Activated T-helper 1 cell treated with anti-CD3 and anti-CD28 coated beads, Interleukin-12 subunit alpha, Interleukin-12 subunit beta, Interleukin-2, Interleukin-4 antibody, amounts not matched to agents 30 ng/mL and 10 ng/mL and 1 ng/mL, durations not matched to agents 14 hours and 24 hours and 36 hours (primary cell): ENCODE data around the gene TK1. TPM values are rescaled to one million over a fixed set of nuclear protein-coding genes. Genes with fewer than 3 reads are reported as not detected.
A peak's percentile ranks its signal among the peaks of the same experiment; 100 is the strongest.

Experiments used
- DNase-seq: peaks from one replicate; pipeline ENCODE4 v3.0.0; 2021; ENCODE audit warnings: low spot score
- H3K27ac Mint-ChIP-seq: one replicate; pipeline ENCODE4 v1.8.0; 2021; ENCODE audit warnings: mild to moderate bottlenecking, mixed read lengths
- H3K27me3 Mint-ChIP-seq: one replicate; pipeline ENCODE4 v1.8.0; 2022; ENCODE audit warnings: mild to moderate bottlenecking, moderate library complexity, mixed read lengths; ENCODE audit not compliant: insufficient read depth
- H3K36me3 Mint-ChIP-seq: one replicate; pipeline ENCODE4 v1.8.0; 2021; ENCODE audit warnings: low read depth, mixed read lengths
- H3K4me1 Mint-ChIP-seq: one replicate; pipeline ENCODE4 v1.8.0; 2021; ENCODE audit warnings: low read depth, mixed read lengths
- H3K4me3 Mint-ChIP-seq: one replicate; pipeline ENCODE4 v1.8.0; 2021; ENCODE audit warnings: mild to moderate bottlenecking, moderate library complexity, mixed read lengths
- H3K9me3 Mint-ChIP-seq: one replicate; pipeline ENCODE4 v1.8.0; 2021; ENCODE audit warnings: mixed read lengths
- intact Hi-C: fragments of 100-400 bp; cut with micrococcal nuclease; formaldehyde crosslinking; loops from one replicate; pipeline ENCODE4 v1.15.1; 2024
- total RNA-seq: library from RNA; stranded (reverse); gene quantifications from 2 replicates; pipeline ENCODE4 v1.2.3, GENCODE V29; 2022

TK1 gene
- total RNA-seq, 1 donor from 2014 or later: 66.8 TPM

GRCh38 chr17:78130437-78131101 is 56.3 kb downstream of the TK1 start, which contains the start of gene TMC8:
Gene TMC8, plus strand, starts transcription at chr17:78130771. Its CDS starts 818 bp downstream, at chr17:78131589.
- H3K9me3 Mint-ChIP-seq: no peaks in the 10 kb centered on the region
- peaks cover 32% of the 10 kb centered on the region for H3K36me3 Mint-ChIP-seq
- peak; percentile 79 for DNase-seq
- peak within 1 kb of the TSS; percentile 98 for H3K4me3 Mint-ChIP-seq
- intact Hi-C loops: loop anchor here (1.0 to 5.0 kb wide), 7 partner anchors 10 to 1403 kb away; partner anchors contain the start of genes JMJD6, METTL23 and TNRC6C
- H3K27ac Mint-ChIP-seq: peak within 1 kb of the TSS; percentile 99
- no peaks in the 10 kb centered on the region for H3K27me3 Mint-ChIP-seq
- peaks cover 57% of the 10 kb centered on the region for H3K4me1 Mint-ChIP-seq

DNA sequence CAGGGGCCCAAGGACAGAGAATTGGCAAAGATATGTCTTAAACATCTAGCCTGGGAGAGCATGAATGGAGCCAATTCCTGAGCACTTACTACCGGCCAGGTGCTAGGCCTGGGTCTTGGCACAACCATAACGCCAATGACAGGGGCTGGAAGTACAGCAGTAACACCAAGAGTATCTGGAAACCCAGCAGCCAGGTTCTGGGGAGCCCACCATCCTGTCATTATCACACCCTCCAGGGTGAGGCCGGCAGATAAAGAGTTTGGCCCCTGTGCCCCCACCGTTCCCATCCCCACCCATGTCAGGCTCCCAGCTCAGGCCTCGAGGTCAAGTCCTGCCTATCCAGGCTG is 56.8 kb downstream of the TK1 start:
- H3K4me1 Mint-ChIP-seq: peaks cover 54% of the 10 kb centered on the region
- intact Hi-C loops: loop anchor here (1.0 to 5.0 kb wide), 7 partner anchors 10 to 1403 kb away; partner anchors contain the start of genes JMJD6, METTL23 and TNRC6C
- DNase-seq: no peak
- H3K9me3 Mint-ChIP-seq: no peaks in the 10 kb centered on the region
- peaks cover 30% of the 10 kb centered on the region for H3K36me3 Mint-ChIP-seq
- peak overlapping the region; percentile 99 for H3K27ac Mint-ChIP-seq
- H3K4me3 Mint-ChIP-seq: peak overlapping the region; percentile 98
- no peaks in the 10 kb centered on the region for H3K27me3 Mint-ChIP-seq

DNA sequence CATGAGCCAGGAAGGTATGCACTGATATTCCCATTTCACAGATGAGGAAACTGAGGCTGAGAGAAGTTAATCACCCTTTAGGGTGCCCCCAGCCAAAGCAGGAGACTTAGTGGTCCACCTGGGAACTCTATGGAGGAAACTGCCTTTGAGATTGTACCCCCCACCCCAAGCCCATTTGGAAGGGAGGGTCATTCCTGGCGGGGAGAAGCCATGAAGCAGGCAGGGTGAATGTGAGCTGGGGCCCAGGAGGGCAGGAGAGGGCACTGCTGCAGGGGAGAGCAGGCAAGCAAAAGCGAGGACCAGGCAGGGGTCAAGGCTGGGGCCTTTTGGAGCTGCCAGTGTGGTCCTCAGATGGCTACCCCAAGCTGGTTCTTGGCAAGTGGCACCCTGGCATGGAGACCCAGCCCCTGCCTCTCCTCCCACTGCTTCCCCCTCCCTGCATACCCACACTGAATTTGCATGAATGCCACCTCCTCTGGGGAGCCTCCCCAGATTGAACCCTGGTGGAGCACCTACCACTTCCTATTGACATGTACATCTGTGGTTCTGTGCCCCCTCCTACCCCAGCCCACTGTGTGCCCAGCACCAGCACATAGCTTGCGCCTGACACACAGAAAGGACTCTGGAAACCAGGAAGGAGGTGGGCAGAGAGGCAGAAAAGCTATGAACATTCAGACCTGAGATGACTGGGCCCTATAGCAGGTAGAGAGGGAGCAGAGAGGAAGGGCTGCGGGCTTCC is 57.3 kb downstream of the TK1 start:
- no peaks in the 10 kb centered on the region for H3K9me3 Mint-ChIP-seq
- H3K4me3 Mint-ChIP-seq: peak overlapping the region; percentile 98
- peak overlapping the region; percentile 99 for H3K27ac Mint-ChIP-seq
- peaks cover 49% of the 10 kb centered on the region for H3K4me1 Mint-ChIP-seq
- no peak for DNase-seq
- no peaks in the 10 kb centered on the region for H3K27me3 Mint-ChIP-seq
- intact Hi-C loops: loop anchor here (1.0 to 5.0 kb wide), 10 partner anchors 8 to 1402 kb away; partner anchors contain the start of genes AFMID, JMJD6, METTL23 and SRSF2
- peaks cover 26% of the 10 kb centered on the region for H3K36me3 Mint-ChIP-seq

- Mint-ChIP-seq H3K4me1 (peaks cover 44% of the 10 kb centered on the region), H3K27me3 (no peaks in the 10 kb centered on the region), H3K36me3 (peaks cover 21% of the 10 kb centered on the region), H3K9me3 (no peaks in the 10 kb centered on the region), H3K4me3 (peak within 1 kb of the TSS; percentile 98), H3K27ac (peak within 1 kb of the TSS; percentile 99)
- DNase-seq: peak; percentile 56
- intact Hi-C loops: loop anchor here (1.0 to 2.0 kb wide), 4 partner anchors 7 to 1392 kb away; partner anchors contain the start of genes AFMID, SRSF2, SYNGR2 and TK1
Observed at GRCh38 chr17:78128551-78129350, 58.1 kb downstream of the TK1 start, which contains the start of gene TMC6. Gene TMC6, minus strand, starts transcription at chr17:78128755. Its CDS starts 1,923 bp downstream, at chr17:78126832.

DNA sequence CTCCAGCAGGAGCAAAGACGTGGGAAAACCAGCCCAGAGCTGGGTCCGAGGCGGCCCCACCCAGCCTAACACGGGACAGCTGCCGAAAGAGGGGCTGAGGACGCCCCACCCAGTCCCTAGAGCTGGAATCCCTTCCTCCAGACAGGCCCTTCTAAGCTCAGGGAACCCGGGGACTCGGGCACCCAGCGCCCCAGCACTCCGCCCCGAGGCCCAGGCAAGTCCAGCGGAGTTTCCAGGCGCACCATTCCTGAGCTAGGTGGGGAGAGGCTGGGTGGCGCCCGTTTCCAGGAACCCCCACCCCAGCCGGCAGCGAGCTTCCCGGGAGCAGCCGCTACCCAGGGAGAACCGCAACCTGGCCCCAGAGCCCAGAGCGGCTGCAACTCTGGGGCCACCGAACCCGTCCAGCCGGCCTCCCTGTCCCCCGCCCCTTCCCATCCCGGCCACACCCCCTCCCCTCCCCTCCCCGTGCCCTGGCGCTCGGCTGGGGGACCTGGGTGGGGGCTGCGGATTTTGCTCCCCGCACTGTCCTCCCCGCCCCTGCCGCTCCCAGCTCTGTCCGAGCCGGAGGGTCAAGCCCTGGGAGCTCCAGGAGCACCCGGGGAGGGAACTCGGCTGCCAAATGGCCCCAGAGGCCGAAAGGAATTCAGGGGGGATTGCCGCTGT is 58.8 kb downstream of the TK1 start:
- Mint-ChIP-seq H3K4me1 (peaks cover 44% of the 10 kb centered on the region), H3K4me3 (peak overlapping the region; percentile 90), H3K27ac (peak overlapping the region; percentile 87), H3K9me3 (no peaks in the 10 kb centered on the region), H3K36me3 (peaks cover 22% of the 10 kb centered on the region), H3K27me3 (no peaks in the 10 kb centered on the region)
- intact Hi-C loops: loop anchor here (1.0 to 2.0 kb wide), 2 partner anchors 40 to 1391 kb away; partner anchors contain the start of genes SRSF2 and SYNGR2
- DNase-seq: no peak

DNA sequence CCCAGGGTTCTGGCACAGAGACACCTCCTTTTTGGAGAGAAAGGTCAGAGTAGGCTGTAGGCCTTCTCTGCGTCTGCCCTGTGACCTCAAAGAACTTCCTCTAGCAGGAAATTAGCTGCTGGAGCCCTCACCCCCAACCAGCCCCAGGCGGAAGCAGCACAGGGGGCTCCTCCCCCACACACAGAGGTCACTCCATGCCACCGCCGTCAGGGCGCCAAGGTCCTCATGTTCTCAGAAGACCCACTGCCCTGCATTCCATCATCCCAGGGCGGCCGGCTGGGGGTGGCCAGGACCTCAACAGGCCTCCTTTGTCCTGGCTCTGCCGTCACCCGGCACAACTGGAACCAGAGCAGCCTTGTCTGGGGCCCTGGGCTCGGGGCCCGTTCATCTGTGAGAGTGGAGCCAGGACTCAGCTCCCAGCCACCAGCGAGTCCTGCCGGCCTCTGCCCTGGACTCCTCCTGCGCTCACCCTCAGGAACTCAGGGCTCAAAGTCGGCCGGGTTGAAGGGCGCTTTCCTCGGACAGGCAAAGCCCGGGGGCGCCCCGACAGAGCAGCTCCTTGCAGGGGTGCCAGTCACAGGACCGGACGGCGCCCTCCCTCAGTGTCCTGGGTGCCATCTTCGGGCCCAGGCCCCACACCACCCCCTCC is 59.5 kb downstream of the TK1 start:
- peak; percentile 67 for DNase-seq
- H3K4me1 Mint-ChIP-seq: peaks cover 48% of the 10 kb centered on the region
- H3K4me3 Mint-ChIP-seq: peak overlapping the region; percentile 90
- no peaks in the 10 kb centered on the region for H3K27me3 Mint-ChIP-seq
- intact Hi-C loops: no loop called here
- peaks cover 25% of the 10 kb centered on the region for H3K36me3 Mint-ChIP-seq
- peak overlapping the region; percentile 87 for H3K27ac Mint-ChIP-seq
- H3K9me3 Mint-ChIP-seq: no peaks in the 10 kb centered on the region

DNA sequence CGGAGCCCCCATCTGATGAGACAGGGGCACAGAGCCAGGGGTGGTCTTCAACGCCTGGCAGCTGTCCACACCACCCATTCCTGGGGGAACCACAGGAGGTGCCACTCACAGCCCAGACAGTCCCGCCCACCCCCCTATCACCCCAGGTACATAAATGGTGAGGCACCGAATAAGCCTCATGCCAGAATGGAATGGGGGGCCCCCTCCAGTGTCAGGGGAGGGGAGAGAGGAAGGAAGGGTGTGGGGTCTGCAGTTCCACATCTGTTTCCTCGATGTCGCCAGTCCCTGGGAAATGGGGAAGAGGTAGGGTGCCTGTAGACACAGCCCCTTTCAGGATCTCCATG is 60.0 kb downstream of the TK1 start:
- H3K9me3 Mint-ChIP-seq: no peaks in the 10 kb centered on the region
- no peak for DNase-seq
- peaks cover 51% of the 10 kb centered on the region for H3K4me1 Mint-ChIP-seq
- H3K27ac Mint-ChIP-seq: peak overlapping the region; percentile 87
- intact Hi-C loops: no loop called here
- H3K36me3 Mint-ChIP-seq: peaks cover 26% of the 10 kb centered on the region
- peak overlapping the region; percentile 90 for H3K4me3 Mint-ChIP-seq
- H3K27me3 Mint-ChIP-seq: no peaks in the 10 kb centered on the region

GRCh38 chr17:78125976-78126894 is 60.6 kb downstream of the TK1 start:
- intact Hi-C loops: no loop called here
- no peaks in the 10 kb centered on the region for H3K9me3 Mint-ChIP-seq
- peaks cover 31% of the 10 kb centered on the region for H3K36me3 Mint-ChIP-seq
- H3K4me3 Mint-ChIP-seq: peak overlapping the region; percentile 90
- peaks cover 57% of the 10 kb centered on the region for H3K4me1 Mint-ChIP-seq
- DNase-seq: no peak
- no peaks in the 10 kb centered on the region for H3K27me3 Mint-ChIP-seq
- H3K27ac Mint-ChIP-seq: peak overlapping the region; percentile 67

DNA sequence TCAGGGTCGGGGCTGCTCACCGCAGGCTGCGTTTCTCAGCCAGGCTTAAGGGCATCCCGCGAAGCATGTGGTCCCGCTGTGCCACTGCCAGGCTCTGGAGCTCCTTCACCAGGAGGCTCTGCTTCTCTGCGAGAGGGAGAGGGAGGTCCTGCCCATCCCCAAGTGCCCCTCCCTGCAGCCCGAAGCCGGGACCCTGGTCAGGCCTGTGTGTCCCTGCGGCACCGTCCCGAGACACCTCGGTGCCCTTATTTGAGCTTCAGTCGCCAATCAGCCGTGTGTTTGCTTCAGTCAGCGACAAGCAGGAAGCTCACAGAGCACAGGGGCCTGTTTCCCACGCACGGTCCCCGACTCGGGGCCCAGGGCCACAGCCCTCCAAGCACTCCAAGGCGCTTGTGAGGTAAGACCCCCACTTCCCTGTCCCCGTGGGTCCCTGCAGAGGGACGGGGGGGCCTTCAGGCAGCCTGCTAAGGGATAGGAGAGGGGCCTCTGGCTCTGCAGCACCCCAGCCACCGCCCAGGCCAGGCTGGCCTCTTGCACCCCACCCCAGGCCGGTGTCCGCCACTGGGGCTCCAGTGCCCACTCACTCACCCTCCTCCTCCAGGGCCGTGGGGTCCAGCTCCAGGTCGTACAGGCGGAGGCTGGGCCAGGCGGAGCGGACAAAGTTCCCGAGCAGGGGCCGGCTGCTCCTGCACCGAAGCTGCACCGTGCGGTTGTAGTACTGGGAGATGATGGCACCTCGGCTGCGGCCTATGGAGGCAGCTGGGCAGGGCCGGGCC is 61.5 kb downstream of the TK1 start:
- Mint-ChIP-seq H3K4me3 (peak overlapping the region; percentile 90), H3K27ac (no peak overlapping the region), H3K4me1 (peaks cover 61% of the 10 kb centered on the region), H3K27me3 (no peaks in the 10 kb centered on the region), H3K36me3 (peaks cover 37% of the 10 kb centered on the region), H3K9me3 (no peaks in the 10 kb centered on the region)
- intact Hi-C loops: no loop called here
- no peak for DNase-seq

DNA sequence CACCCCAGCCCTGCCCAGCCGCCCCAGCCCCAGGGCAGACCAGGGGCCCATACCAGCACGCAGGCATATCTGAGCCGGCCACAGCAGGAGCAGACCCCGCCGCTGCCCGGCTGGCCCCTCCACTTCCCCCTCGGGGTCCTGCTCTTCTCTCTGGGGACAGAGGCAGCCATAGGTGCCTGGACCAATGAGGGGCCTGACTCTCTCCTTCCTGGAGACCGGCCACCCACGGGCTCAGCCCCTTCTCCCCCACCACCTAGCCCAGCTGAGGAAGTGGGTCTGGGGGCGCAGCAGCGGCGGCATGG is 62.1 kb downstream of the TK1 start:
- Mint-ChIP-seq H3K9me3 (no peaks in the 10 kb centered on the region), H3K4me1 (peaks cover 57% of the 10 kb centered on the region), H3K4me3 (peak overlapping the region; percentile 90), H3K36me3 (peaks cover 39% of the 10 kb centered on the region), H3K27ac (no peak overlapping the region), H3K27me3 (no peaks in the 10 kb centered on the region)
- intact Hi-C loops: no loop called here
- no peak for DNase-seq
